ENCODE results near the gene KBTBD13.
"Not testable (repeated sequence)": the region's sequence is repeated elsewhere in the genome, so short reads cannot be mapped to it uniquely, and the experiment has no call there.

- TF ChIP-seq POLR2A, TAF1, POLR2AphosphoS5, SPI1 (IDR thresholded peaks at IDR 0.05; ENCODE audit: low read depth, low read length): not testable (repeated sequence)
Measured at GRCh38 chr15:65074946-65075345, 1.6 kb upstream of the KBTBD13 start.

All from GM12891 (cell line).